ENCODE results near the gene MYL9. TPM values are rescaled to one million over a fixed set of nuclear protein-coding genes. Genes with fewer than 3 reads are reported as not detected.

Gene MYL9
- total RNA-seq, 5 donors from 2014 or later (not counting 1 experiment from before 2014, with no cell fraction given) = 1.3 to 2.8 (median 1.7) TPM; not detected in 1

Other genes starting within 250 kb of the MYL9 start
- gene DLGAP4, start 235.2 kb upstream of the MYL9 start, total RNA-seq = 10 to 100 TPM; 36.4 to 54.4 (median 43.9) TPM
- 10 to 100 TPM; 31.2 to 39.7 (median 35.6) TPM for gene TGIF2, start 32.1 kb downstream of the MYL9 start, total RNA-seq
- 10 to 100 TPM; 53.6 to 72.2 (median 59.9) TPM for gene RAB5IF, start 64.3 kb downstream of the MYL9 start, total RNA-seq
- gene SLA2, start 104.7 kb downstream of the MYL9 start, total RNA-seq = 10 to 100 TPM; 26.2 to 46.0 (median 28.8) TPM
- gene NDRG3, start 204.6 kb downstream of the MYL9 start, total RNA-seq = 10 to 100 TPM; 25.8 to 29.5 (median 28.3) TPM
- 10 to 100 TPM; 10.1 to 13.6 (median 11.1) TPM for gene DSN1, start 232.2 kb downstream of the MYL9 start, total RNA-seq

All from T-cell (primary cell).